Muscle layer of duodenum (tissue), 2 donors: Measurements from ENCODE around the gene PI4KB.

Experiments
- H3K27ac ChIP-seq: one replicate; pipeline ENCODE4 v1.7.0; 2013; ENCODE audit warnings: mild to moderate bottlenecking, low read length
- H3K27me3 ChIP-seq: one replicate; pipeline ENCODE4 v1.7.0; 2013; ENCODE audit warnings: low read depth, mild to moderate bottlenecking, control low read depth, low read length
- H3K36me3 ChIP-seq, 2 donors: one replicate each; pipeline ENCODE4 v1.7.0; 2013; ENCODE audit warnings: low read length in 2 of 2, control low read depth in 1 of 2, mild to moderate bottlenecking in 1 of 2; ENCODE audit not compliant: insufficient read depth in 2 of 2, control insufficient read depth in 1 of 2
- H3K4me1 ChIP-seq, 2 donors: one replicate each; pipeline ENCODE4 v1.7.0; 2013; ENCODE audit warnings: low read length in 2 of 2, mild to moderate bottlenecking in 2 of 2, control low read depth in 1 of 2, moderate library complexity in 1 of 2; ENCODE audit not compliant: insufficient read depth in 2 of 2, control insufficient read depth in 1 of 2
- H3K4me3 ChIP-seq, 2 donors: one replicate each; pipeline ENCODE4 v1.7.0; 2013; ENCODE audit warnings: low read length in 2 of 2, low read depth in 1 of 2, mild to moderate bottlenecking in 1 of 2
- H3K9me3 ChIP-seq, 2 donors: one replicate each; pipeline ENCODE4 v1.7.0; 2013; ENCODE audit warnings: low read length in 2 of 2, control low read depth in 1 of 2, mild to moderate bottlenecking in 1 of 2; ENCODE audit not compliant: control insufficient read depth in 1 of 2
- donor health status: healthy.

Gene PI4KB

GRCh38 chr1:151327223-151327902 lies at the start of gene PI4KB:
PI4KB (minus strand) TSS chr1:151327416; CDS start chr1:151316481, 10,935 bp downstream.
- peaks cover 15 to 34% of the 10 kb centered on the region in 2 donors for H3K4me1 ChIP-seq
- H3K9me3 ChIP-seq: no peaks in the 10 kb centered on the region
- peaks cover 10 to 25% of the 10 kb centered on the region in 2 donors for H3K36me3 ChIP-seq
- H3K27ac ChIP-seq: peak within 1 kb of the TSS; percentile 76
- H3K4me3 ChIP-seq: peak within 1 kb of the TSS; percentile 79 to 87
- no peaks in the 10 kb centered on the region for H3K27me3 ChIP-seq

GRCh38 chr1:151373196-151373595 lies 46.0 kb upstream of the PI4KB start:
- no peaks in the 10 kb centered on the region for H3K27me3 ChIP-seq
- H3K36me3 ChIP-seq: peaks cover 0 to under 1% of the 10 kb centered on the region in 2 donors
- no peak overlapping the region for H3K4me3 ChIP-seq
- peaks cover 7 to 36% of the 10 kb centered on the region in 2 donors for H3K4me1 ChIP-seq
- H3K27ac ChIP-seq: no peak overlapping the region
- no peaks in the 10 kb centered on the region for H3K9me3 ChIP-seq

GRCh38 chr1:151372058-151372934 lies 45.1 kb upstream of the PI4KB start, which contains the start of gene SELENBP1:
SELENBP1 (minus strand) TSS chr1:151372705; CDS start chr1:151372641, 64 bp downstream.
- Histone ChIP-seq H3K27me3 (no peaks in the 10 kb centered on the region), H3K9me3 (no peaks in the 10 kb centered on the region), H3K4me1 (peaks cover 7 to 36% of the 10 kb centered on the region in 2 donors), H3K4me3 (peak within 1 kb of the TSS; percentile 64 to 65), H3K27ac (peak within 1 kb of the TSS; percentile 68), H3K36me3 (peaks cover 0 to 9% of the 10 kb centered on the region in 2 donors)

- peak overlapping the region; percentile 68 for H3K27ac ChIP-seq
- H3K4me1 ChIP-seq: peaks cover 7 to 36% of the 10 kb centered on the region in 2 donors
- H3K27me3 ChIP-seq: no peaks in the 10 kb centered on the region
- H3K4me3 ChIP-seq: peak overlapping the region; percentile 64 to 65
- H3K9me3 ChIP-seq: no peaks in the 10 kb centered on the region
- H3K36me3 ChIP-seq: peaks cover 2 to 13% of the 10 kb centered on the region in 2 donors
Observed at GRCh38 chr1:151371370-151372057, 44.3 kb upstream of the PI4KB start.

GRCh38 chr1:151370211-151370911 lies 43.1 kb upstream of the PI4KB start:
- Histone ChIP-seq H3K36me3 (peaks cover 14 to 25% of the 10 kb centered on the region in 2 donors), H3K9me3 (no peaks in the 10 kb centered on the region), H3K4me3 (peak overlapping the region; percentile 2 to 17), H3K4me1 (peaks cover 7 to 36% of the 10 kb centered on the region in 2 donors), H3K27me3 (no peaks in the 10 kb centered on the region), H3K27ac (peak overlapping the region; percentile 45)

GRCh38 chr1:151369621-151370048 lies 42.4 kb upstream of the PI4KB start:
- Histone ChIP-seq H3K36me3 (peaks cover 21 to 30% of the 10 kb centered on the region in 2 donors), H3K4me1 (peaks cover 7 to 36% of the 10 kb centered on the region in 2 donors), H3K27me3 (no peaks in the 10 kb centered on the region), H3K4me3 (peak overlapping the region in 1 of 2 donors; percentile 17), H3K27ac (no peak overlapping the region), H3K9me3 (no peaks in the 10 kb centered on the region)

GRCh38 chr1:151369302-151369610 lies 42.0 kb upstream of the PI4KB start:
- Histone ChIP-seq H3K9me3 (no peaks in the 10 kb centered on the region), H3K4me1 (peaks cover 7 to 36% of the 10 kb centered on the region in 2 donors), H3K27me3 (no peaks in the 10 kb centered on the region), H3K36me3 (peaks cover 24 to 34% of the 10 kb centered on the region in 2 donors), H3K4me3 (no peak overlapping the region), H3K27ac (no peak overlapping the region)

GRCh38 chr1:151368393-151369301 lies 41.4 kb upstream of the PI4KB start:
- Histone ChIP-seq H3K4me1 (peaks cover 7 to 36% of the 10 kb centered on the region in 2 donors), H3K27me3 (no peaks in the 10 kb centered on the region), H3K27ac (no peak overlapping the region), H3K9me3 (no peaks in the 10 kb centered on the region), H3K4me3 (no peak overlapping the region), H3K36me3 (peaks cover 31 to 35% of the 10 kb centered on the region in 2 donors)

GRCh38 chr1:151367658-151368392 lies 40.6 kb upstream of the PI4KB start:
- no peak overlapping the region for H3K27ac ChIP-seq
- H3K9me3 ChIP-seq: no peaks in the 10 kb centered on the region
- H3K36me3 ChIP-seq: peaks cover 35% of the 10 kb centered on the region in 2 donors
- H3K4me3 ChIP-seq: no peak overlapping the region
- no peaks in the 10 kb centered on the region for H3K27me3 ChIP-seq
- peaks cover 7 to 36% of the 10 kb centered on the region in 2 donors for H3K4me1 ChIP-seq
